DND-41 (cell line): ENCODE data around the gene RASA4B.
"Not testable (repeated sequence)": the region's sequence is repeated elsewhere in the genome, so short reads cannot be mapped to it uniquely, and the experiment has no call there.

Experiments
- ATAC-seq: fragments of 200-7000 bp; cut with Tn5 transposase; 3 replicates; pipeline ENCODE4 v1.9.1; 2021; ENCODE audit warnings: low read depth; ENCODE audit not compliant: insufficient read depth
- DNase-seq: peaks from one replicate; pipeline ENCODE4 v3.0.0-alpha.2; 2020
- H2AFZ ChIP-seq: 2 replicates; pipeline ENCODE4 v1.6.0; 2012; ENCODE audit warnings: low read depth, low read length
- H3K27ac ChIP-seq: 2 replicates; pipeline ENCODE4 v1.5.1; 2012; ENCODE audit warnings: low read length, inconsistent platforms
- H3K27me3 ChIP-seq: fragments of 200-600 bp; sonication (generic); 2 replicates; pipeline ENCODE4 v1.6.0; 2012; ENCODE audit warnings: low read length, mild to moderate bottlenecking, inconsistent platforms; ENCODE audit not compliant: insufficient read depth, poor library complexity
- H3K36me3 ChIP-seq: 2 replicates; pipeline ENCODE4 v1.5.1; 2012; ENCODE audit warnings: low read length, inconsistent platforms; ENCODE audit not compliant: insufficient read depth
- H3K4me1 ChIP-seq: 2 replicates; pipeline ENCODE4 v1.5.1; 2012; ENCODE audit warnings: mild to moderate bottlenecking, low read length; ENCODE audit not compliant: insufficient read depth
- H3K4me2 ChIP-seq: 2 replicates; pipeline ENCODE4 v1.6.0; 2012; ENCODE audit warnings: mild to moderate bottlenecking, moderate library complexity, low read length, inconsistent platforms; ENCODE audit not compliant: insufficient read depth
- H3K4me3 ChIP-seq, 2 experiments: fragments of 200-600 bp in 1 of 2; shearing (Covaris generic) in 1 of 2; 2 replicates each; pipeline ENCODE4 v1.5.1; 2012 to 2016; ENCODE audit warnings: inconsistent platforms in 2 of 2, low read length in 2 of 2, mild to moderate bottlenecking in 2 of 2, low read depth in 1 of 2, moderate library complexity in 1 of 2
- H3K79me2 ChIP-seq: 2 replicates; pipeline ENCODE4 v1.6.0; 2012; ENCODE audit warnings: low read length, inconsistent platforms; ENCODE audit not compliant: insufficient read depth
- H3K9ac ChIP-seq: 2 replicates; pipeline ENCODE4 v1.6.0; 2012; ENCODE audit warnings: low read depth, mild to moderate bottlenecking, inconsistent platforms, low read length, moderate library complexity
- H3K9me3 ChIP-seq: 2 replicates; pipeline ENCODE4 v1.5.1; 2012; ENCODE audit warnings: low read length, moderate library complexity, mild to moderate bottlenecking, inconsistent platforms; ENCODE audit not compliant: insufficient read depth, severe bottlenecking
- H4K20me1 ChIP-seq: 2 replicates; pipeline ENCODE4 v1.6.0; 2012; ENCODE audit warnings: low read length; ENCODE audit not compliant: insufficient read depth

Gene RASA4B

DNA sequence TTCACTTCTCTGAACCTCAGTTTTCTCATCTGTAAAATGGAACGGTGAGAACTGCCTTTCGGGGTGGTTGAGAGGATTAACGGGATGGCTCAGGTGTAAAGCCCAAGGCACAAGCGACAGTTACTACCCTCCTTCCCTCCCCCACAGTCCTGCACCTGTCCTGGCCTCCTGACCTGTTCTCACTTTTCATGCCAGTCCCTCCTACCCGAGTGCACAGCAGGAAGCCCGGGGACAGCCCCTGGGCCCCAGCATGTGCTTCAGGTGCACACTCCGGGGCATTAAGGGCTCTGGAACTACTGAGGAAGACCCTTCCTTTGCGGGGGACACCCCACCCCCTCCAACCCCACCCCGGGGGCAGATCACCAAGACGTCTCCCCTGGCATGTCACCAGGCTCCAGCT is 626 bp downstream of the RASA4B start:
- H3K4me3 ChIP-seq, H3K36me3 ChIP-seq, H3K27me3 ChIP-seq, DNase-seq, ATAC-seq, H3K27ac ChIP-seq, H3K9ac ChIP-seq, H3K4me2 ChIP-seq, H3K9me3 ChIP-seq, H4K20me1 ChIP-seq, H3K4me1 ChIP-seq, H2AFZ ChIP-seq, H3K79me2 ChIP-seq: not testable (repeated sequence)

DNA sequence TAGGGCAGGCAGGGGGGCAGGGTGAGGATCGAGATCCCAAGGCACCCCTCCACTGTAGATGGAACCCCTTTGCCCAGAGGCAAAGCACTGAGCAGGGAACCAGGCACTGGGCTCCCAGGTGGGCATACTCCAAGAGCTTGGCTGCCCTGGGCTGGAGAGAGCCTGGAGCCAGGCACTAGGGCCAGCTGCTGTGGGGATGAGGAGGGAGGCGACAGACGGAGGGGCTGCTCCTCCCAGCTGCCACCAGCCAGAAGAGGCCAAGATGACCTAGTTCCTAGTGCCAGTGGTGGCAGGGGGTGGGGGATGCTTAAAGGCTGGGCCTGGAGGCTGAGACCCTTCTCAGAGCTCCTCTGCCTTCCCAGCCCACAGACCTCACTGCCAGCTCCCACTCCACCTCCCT is 1.7 kb downstream of the RASA4B start:
- not testable (repeated sequence) for H3K27me3 ChIP-seq, H3K79me2 ChIP-seq, H3K4me2 ChIP-seq, H4K20me1 ChIP-seq, H2AFZ ChIP-seq, DNase-seq, H3K9me3 ChIP-seq, H3K9ac ChIP-seq, H3K4me3 ChIP-seq, H3K4me1 ChIP-seq, ATAC-seq, H3K27ac ChIP-seq, H3K36me3 ChIP-seq

DNA sequence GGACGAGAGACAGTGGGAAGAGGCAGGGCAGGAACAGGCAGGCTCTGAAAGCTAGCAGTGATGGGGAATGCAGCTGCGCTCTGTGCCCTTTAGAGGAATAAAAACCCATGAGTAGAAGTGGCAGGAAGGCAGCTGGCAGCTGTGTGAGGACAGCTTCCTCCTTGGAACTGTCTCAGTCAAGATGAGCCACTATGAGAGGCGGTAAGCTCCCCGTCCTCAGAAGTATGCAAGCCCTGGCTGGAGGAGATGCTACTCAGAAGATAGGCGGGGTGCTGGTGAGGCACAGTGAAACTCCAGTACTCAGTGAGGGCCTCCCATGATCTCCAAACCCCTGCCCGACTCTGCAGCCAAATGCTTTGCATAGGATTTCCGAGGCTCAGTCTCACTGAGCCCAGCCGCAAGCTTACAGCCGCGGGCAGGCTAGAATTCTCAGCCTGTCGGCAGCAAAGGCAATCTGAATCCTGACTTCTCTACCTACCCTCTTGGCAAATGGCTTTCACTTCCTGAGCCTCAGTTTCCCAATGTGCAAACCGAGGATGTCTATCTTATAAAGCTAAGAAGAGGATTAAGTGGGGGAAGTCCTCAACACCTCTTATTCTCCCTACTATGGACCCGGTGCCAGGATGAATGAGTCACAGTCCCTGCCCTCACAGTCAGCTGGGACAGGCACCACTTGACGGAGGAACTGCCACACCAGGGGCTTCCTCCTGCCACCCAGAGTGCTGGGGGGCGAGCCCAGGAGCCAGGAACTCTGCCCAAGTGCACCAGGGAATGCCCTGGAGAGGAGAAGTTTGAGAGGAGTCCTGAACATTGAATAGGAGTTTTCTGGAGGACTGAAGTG is 2.5 kb downstream of the RASA4B start:
- H3K4me3 ChIP-seq, H3K4me2 ChIP-seq, H3K9ac ChIP-seq, H3K4me1 ChIP-seq, H3K9me3 ChIP-seq, ATAC-seq, DNase-seq, H3K27me3 ChIP-seq, H3K27ac ChIP-seq, H2AFZ ChIP-seq, H3K36me3 ChIP-seq, H4K20me1 ChIP-seq, H3K79me2 ChIP-seq: not testable (repeated sequence)

DNA sequence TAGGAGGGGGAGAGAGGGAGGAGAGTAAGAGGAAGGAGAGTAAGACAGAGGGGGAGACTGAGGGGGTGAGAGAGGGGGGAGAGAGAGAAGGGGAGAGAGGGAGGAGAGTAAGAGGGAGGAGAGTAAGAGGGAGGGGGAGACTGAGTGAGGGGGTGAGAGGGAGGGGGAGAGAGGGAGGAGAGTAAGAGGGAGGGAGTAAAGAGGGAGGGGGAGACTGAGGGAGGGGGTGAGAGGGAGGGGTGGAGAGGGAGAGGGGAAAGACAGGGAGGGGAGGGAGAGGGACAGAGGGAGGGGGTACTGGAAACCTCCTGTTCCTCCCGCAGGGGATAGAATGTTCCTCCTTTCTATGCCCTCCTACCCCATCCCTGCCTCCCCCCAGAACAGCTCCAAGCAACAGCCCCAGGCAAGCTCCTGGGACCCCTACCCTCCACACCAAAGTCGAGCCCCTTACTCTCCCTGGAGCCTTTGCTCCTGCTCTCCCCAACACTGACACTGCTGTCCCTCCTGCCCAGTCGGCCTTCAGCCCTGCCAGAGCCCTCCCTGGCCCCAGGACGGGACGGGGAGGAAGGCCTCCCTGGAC is 4.8 kb downstream of the RASA4B start:
- not testable (repeated sequence) for H3K9me3 ChIP-seq, H3K79me2 ChIP-seq, H3K27me3 ChIP-seq, H4K20me1 ChIP-seq, H3K4me1 ChIP-seq, H3K36me3 ChIP-seq
- Histone ChIP-seq H3K4me3 (peak overlapping the region in 1 of 2 experiments; percentile 50; a peak in 2 of 4 replicates), H3K4me2 (peak overlapping the region; percentile 60), H2AFZ (peak overlapping the region; percentile 51; the same call in 1 of the 2 replicates), H3K27ac (peak overlapping the region; percentile 47), H3K9ac (peak overlapping the region; percentile 36; the same call in 1 of the 2 replicates)
- peak; percentile 67 for DNase-seq
- peak; percentile 53 for ATAC-seq

DNA sequence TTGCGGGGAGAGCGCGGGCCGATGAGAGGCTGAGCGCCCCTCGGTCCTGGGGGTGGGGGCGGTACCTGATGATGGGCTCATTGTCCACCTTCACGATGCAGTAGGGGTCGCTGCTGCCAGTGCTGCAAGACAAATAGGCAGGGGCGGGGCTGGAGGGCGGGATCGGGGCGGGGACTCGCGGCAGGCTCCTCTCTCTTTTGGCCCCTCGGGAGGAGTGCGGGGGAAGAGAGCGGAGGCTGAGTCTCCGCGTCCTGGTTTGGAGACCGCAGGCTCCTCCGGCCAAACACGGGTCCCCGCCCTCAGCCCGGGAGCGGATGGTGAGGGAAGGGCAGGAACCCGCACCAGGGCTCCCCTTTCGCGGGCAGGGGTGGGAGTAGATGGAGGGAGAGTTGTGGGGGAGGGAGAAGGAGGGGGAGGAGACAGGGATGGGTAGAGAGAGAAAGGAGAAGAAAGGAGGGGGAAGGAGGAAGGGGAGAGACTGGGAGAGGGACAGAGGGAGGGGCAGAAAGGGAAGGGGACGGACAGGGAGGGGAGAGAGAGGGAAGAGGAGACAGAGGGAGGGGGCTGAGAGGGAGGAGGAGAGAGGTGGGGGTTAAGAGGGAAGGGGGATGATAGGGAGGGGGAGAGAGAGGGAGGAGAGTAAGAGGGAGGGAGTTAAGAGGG is 5.6 kb downstream of the RASA4B start:
- not testable (repeated sequence) for H3K4me2 ChIP-seq, H4K20me1 ChIP-seq, DNase-seq, H3K9ac ChIP-seq, H3K9me3 ChIP-seq, H2AFZ ChIP-seq, H3K27me3 ChIP-seq, H3K4me3 ChIP-seq, H3K4me1 ChIP-seq, H3K79me2 ChIP-seq, H3K36me3 ChIP-seq, H3K27ac ChIP-seq
- peak; percentile 84 for ATAC-seq

DNA sequence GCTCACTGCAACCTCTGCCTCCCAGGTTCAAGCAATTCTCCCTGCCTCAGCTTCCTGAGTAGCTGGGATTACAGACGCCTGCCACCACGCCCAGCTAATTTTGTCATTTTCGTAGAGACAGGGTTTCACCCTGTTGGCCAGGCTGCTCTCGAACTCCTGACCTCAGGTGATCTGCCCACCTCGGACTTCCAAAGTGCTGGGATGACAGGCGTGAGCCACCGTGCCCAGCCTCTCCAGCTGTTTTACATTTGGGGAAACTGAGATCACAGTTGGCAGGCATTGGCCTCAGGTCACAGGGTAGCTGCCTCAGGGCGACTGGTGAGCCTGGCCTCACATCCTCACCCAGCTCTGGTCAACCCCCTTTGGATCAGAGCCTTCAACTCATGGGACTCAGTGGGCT is 7.0 kb downstream of the RASA4B start:
- H3K9me3 ChIP-seq, H4K20me1 ChIP-seq, H3K4me2 ChIP-seq, ATAC-seq, H3K79me2 ChIP-seq, DNase-seq, H3K4me3 ChIP-seq, H2AFZ ChIP-seq, H3K36me3 ChIP-seq, H3K9ac ChIP-seq, H3K27ac ChIP-seq, H3K4me1 ChIP-seq, H3K27me3 ChIP-seq: not testable (repeated sequence)

DNA sequence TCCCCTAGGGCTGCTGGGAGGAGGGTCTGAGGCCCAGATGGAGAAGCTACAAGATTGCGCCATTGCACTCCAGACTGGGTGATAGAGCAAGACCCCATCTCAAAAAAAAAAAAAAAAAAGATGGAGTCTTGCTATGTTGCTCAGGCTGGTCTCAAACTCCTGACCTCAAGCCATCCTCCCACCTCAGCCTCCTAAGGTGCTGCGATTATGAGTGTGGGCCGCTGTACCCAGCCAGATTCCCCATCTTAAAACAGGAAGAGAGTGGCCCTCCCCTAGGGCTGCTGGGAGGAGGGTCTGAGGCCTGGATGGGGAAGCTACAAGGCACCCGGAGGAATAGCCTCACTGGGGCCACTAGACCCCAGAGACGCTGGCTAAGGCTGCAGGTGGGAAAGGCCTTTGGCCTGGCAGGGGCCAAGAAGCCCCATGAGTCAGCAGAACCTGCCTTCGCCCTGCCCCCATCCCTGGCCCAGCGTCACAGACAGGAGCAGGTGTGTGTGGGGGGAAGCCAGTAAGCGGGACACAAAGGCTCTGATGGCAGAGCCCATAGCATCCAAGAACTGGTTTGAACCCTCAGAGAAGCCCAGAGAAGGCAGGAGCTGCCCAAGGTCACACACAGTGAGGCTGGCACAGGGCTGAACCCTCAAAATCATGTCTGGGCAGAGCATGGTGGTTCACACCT is 10.0 kb downstream of the RASA4B start:
- not testable (repeated sequence) for H3K27me3 ChIP-seq, H3K4me1 ChIP-seq, H3K9me3 ChIP-seq, H3K79me2 ChIP-seq, ATAC-seq, H3K4me2 ChIP-seq, H3K9ac ChIP-seq, H4K20me1 ChIP-seq, H3K36me3 ChIP-seq, DNase-seq, H3K27ac ChIP-seq, H2AFZ ChIP-seq, H3K4me3 ChIP-seq
